Measurements from ENCODE around the gene NAT9. TPM values are rescaled to one million over a fixed set of nuclear protein-coding genes. Genes with fewer than 3 reads are reported as not detected.

NAT9 gene
- total and polyA plus RNA-seq, 2 experiments from 2014 or later = 37.3 to 37.5 TPM

GRCh38 chr17:74740641-74741387 lies 35.3 kb downstream of the NAT9 start:
- H3K4me2 ChIP-seq = no peak overlapping the region
- no peak overlapping the region for H3K27ac Mint-ChIP-seq
- DNase-seq (ENCODE audit: low spot score) (no peak), ATAC-seq (no peak)
- TF ChIP-seq, protein P1, sequence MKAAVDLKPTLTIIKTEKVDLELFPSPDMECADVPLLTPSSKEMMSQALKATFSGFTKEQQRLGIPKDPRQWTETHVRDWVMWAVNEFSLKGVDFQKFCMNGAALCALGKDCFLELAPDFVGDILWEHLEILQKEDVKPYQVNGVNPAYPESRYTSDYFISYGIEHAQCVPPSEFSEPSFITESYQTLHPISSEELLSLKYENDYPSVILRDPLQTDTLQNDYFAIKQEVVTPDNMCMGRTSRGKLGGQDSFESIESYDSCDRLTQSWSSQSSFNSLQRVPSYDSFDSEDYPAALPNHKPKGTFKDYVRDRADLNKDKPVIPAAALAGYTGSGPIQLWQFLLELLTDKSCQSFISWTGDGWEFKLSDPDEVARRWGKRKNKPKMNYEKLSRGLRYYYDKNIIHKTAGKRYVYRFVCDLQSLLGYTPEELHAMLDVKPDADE (IDR thresholded peaks at IDR 0.05) = no peak
- no peak for TF ChIP-seq EZH2phosphoT487 (IDR thresholded peaks at IDR 0.05; ENCODE audit: unreplicated experiment)
- no peak for TF ChIP-seq CTCF (conservative IDR thresholded peaks at IDR 0.05; ENCODE audit: low read depth in 2 of 2)
- no peak for TF ChIP-seq NANOG (IDR thresholded peaks at IDR 0.05; ENCODE audit: borderline replicate concordance)
- no peak for TF ChIP-seq ZNF331 (CRISPR knock-in tag; IDR thresholded peaks at IDR 0.05; ENCODE audit: low read depth)
- no peak for TF ChIP-seq ZNF114 (CRISPR knock-in tag; IDR thresholded peaks at IDR 0.05)
- TF ChIP-seq STAT1 (IDR thresholded peaks at IDR 0.05; ENCODE audit: unreplicated experiment) = no peak
- TF ChIP-seq JUNB (IDR thresholded peaks at IDR 0.05; ENCODE audit: unreplicated experiment) = no peak
- TF ChIP-seq EZH2 (IDR thresholded peaks at IDR 0.05; ENCODE audit: low read depth, unreplicated experiment) = no peak
- TF ChIP-seq POLR2AphosphoS5 (IDR thresholded peaks at IDR 0.05; ENCODE audit: low read depth) = no peak
- TF ChIP-seq REST (IDR thresholded peaks at IDR 0.05; ENCODE audit: unreplicated experiment) = no peak
- TF ChIP-seq ZNF462 (CRISPR knock-in tag; IDR thresholded peaks at IDR 0.05) = no peak
- no peak for TF ChIP-seq CREB1 (CRISPR knock-in tag; IDR thresholded peaks at IDR 0.05; ENCODE audit: low read depth)
- peaks cover 8% of the 10 kb centered on the region; the same call in 1 of the 2 replicates for H3F3A ChIP-seq (replicated peaks; ENCODE audit: low read depth)
- no peaks in the 10 kb centered on the region for H3K36me3 ChIP-seq (ENCODE audit: insufficient read depth)
- peaks cover 38% of the 10 kb centered on the region for H3K4me1 Mint-ChIP-seq
- no peak overlapping the region for H2AFZ ChIP-seq
- no peak overlapping the region for H3K4me3 Mint-ChIP-seq
- H3K4me3 ChIP-seq = no peak overlapping the region
- peaks cover 26% of the 10 kb centered on the region for H3K27me3 Mint-ChIP-seq (ENCODE audit: insufficient read depth, low read depth, poor library complexity)
- H3K9me3 Mint-ChIP-seq = no peaks in the 10 kb centered on the region
- no peaks in the 10 kb centered on the region for H4K20me1 ChIP-seq (replicated peaks; ENCODE audit: insufficient read depth)
- peaks cover 30% of the 10 kb centered on the region for H3K4me1 ChIP-seq (ENCODE audit: insufficient read depth)
- no peaks in the 10 kb centered on the region for H3K9me2 ChIP-seq (ENCODE audit: insufficient read depth)
- no peaks in the 10 kb centered on the region for H3K36me3 Mint-ChIP-seq (ENCODE audit: low read depth)
- no peak overlapping the region for H3K27ac ChIP-seq (ENCODE audit: low read depth)
- H3K79me2 ChIP-seq (replicated peaks; ENCODE audit: insufficient read depth) = no peaks in the 10 kb centered on the region
- H3K27me3 ChIP-seq (ENCODE audit: insufficient read depth) = no peaks in the 10 kb centered on the region
